ENCODE results near the gene GALNT14.

Gene GALNT14

DNA sequence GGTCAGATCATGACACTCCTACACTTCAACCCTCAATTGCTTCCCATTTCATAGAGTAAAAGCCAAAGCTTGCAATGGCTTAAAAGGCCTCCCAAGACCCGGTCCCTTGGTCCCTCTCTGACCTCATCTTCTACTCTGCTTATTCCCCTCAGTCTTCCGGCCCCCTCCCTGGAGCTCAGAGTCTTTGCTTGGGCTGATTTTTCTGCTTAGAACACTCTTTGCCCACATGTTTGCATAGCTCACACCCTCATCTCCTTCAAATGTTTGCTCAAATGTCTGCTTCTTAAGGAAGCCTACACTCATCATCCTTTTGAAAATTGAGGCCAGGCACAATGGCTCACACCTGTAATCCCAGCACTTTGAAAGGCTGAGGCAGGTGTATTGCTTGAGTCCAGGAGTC is 265.4 kb downstream of the GALNT14 start:
- Histone ChIP-seq H3K23ac (ENCODE audit: low read length) (no peak overlapping the region), H2BK5ac (ENCODE audit: low read length) (no peak overlapping the region), H2AK5ac (ENCODE audit: low read length) (no peak overlapping the region), H4K5ac (ENCODE audit: low read length) (no peak overlapping the region), H3K79me1 (ENCODE audit: low read length) (no peaks in the 10 kb centered on the region), H3K27ac (ENCODE audit: low read depth, low read length) (no peak overlapping the region), H3K27me3 (ENCODE audit: insufficient read depth, low read length, poor library complexity) (no peaks in the 10 kb centered on the region), H3K4me1 (ENCODE audit: control insufficient read depth, low read depth, low read length) (no peaks in the 10 kb centered on the region), H3K4me2 (ENCODE audit: low read length) (no peak overlapping the region), H3K9ac (ENCODE audit: low read length) (no peak overlapping the region), H3K36me3 (ENCODE audit: control insufficient read depth, insufficient read depth, low read length) (no peaks in the 10 kb centered on the region), H4K8ac (ENCODE audit: low read depth, low read length) (no peak overlapping the region), H2BK15ac (replicated peaks; ENCODE audit: low read depth) (no peak overlapping the region), H3K4me3 (ENCODE audit: low read length) (no peak overlapping the region), H3K4ac (ENCODE audit: low read depth, low read length) (no peak overlapping the region), H3K18ac (ENCODE audit: low read length) (no peak overlapping the region), H2BK120ac (ENCODE audit: low read depth, low read length) (no peak overlapping the region), H3K56ac (ENCODE audit: low read length) (no peak overlapping the region), H3K79me2 (ENCODE audit: control insufficient read depth, insufficient read depth, low read length) (no peaks in the 10 kb centered on the region)
- DNase-seq, result no peak
- WGBS (ENCODE audit: extremely low coverage, insufficient coverage, low lambda C conversion rate), result no CpG with 5 or more reads among the region's 2 CpGs

DNA sequence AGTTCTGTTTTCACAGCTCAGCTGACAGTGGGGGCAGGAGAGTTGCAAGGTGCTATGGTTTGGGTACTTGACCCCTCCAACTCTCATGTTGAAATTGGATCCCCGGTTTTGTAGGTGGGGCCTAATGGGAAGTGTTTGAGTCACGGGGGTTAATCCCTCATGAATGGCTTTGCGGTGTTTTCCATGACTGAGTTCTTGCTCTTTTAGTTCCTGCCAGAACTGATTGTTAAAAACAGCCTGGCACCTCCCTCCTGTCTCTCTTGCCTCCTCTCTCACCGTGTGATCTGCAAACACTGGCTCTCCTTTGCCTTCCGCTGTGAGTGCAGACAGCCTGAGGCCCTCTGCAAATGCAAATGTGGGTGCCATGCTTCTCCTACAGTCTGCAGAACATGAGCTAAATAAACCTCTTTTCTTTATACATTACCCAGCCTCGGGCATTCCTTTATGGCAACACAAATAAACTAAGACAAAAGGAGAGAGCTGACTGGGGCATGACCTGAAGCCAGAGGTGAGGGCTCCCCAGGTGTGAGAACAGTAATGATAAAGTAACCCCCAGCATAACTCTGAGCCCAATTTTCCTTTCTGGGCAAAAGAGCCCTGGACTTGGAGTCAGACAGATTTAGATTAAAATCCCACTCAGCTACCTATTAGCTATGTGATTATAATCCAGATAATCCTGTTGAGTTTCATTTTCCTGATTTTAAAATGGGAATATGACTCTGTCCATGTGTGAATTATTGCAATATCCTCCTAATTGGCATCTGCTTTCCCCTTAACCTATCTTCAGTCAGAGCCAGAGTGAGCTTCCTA is 266.1 kb downstream of the GALNT14 start:
- no peak overlapping the region for H4K5ac ChIP-seq (ENCODE audit: low read length)
- H3K4me2 ChIP-seq (ENCODE audit: low read length), result no peak overlapping the region
- H4K8ac ChIP-seq (ENCODE audit: low read depth, low read length), result no peak overlapping the region
- no peak overlapping the region for H2BK5ac ChIP-seq (ENCODE audit: low read length)
- no peaks in the 10 kb centered on the region for H3K36me3 ChIP-seq (ENCODE audit: control insufficient read depth, insufficient read depth, low read length)
- no peak overlapping the region for H2AK5ac ChIP-seq (ENCODE audit: low read length)
- H3K27ac ChIP-seq (ENCODE audit: low read depth, low read length), result no peak overlapping the region
- H3K4me1 ChIP-seq (ENCODE audit: control insufficient read depth, low read depth, low read length), result no peaks in the 10 kb centered on the region
- DNase-seq, result peak; percentile 74
- H3K18ac ChIP-seq (ENCODE audit: low read length), result no peak overlapping the region
- H3K9ac ChIP-seq (ENCODE audit: low read length), result no peak overlapping the region
- no peak overlapping the region for H2BK120ac ChIP-seq (ENCODE audit: low read depth, low read length)
- no peaks in the 10 kb centered on the region for H3K79me1 ChIP-seq (ENCODE audit: low read length)
- no peak overlapping the region for H2BK15ac ChIP-seq (replicated peaks; ENCODE audit: low read depth)
- H3K4ac ChIP-seq (ENCODE audit: low read depth, low read length), result no peak overlapping the region
- no peaks in the 10 kb centered on the region for H3K27me3 ChIP-seq (ENCODE audit: insufficient read depth, low read length, poor library complexity)
- no peaks in the 10 kb centered on the region for H3K79me2 ChIP-seq (ENCODE audit: control insufficient read depth, insufficient read depth, low read length)
- no CpG with 5 or more reads among the region's 6 CpGs for WGBS (ENCODE audit: extremely low coverage, insufficient coverage, low lambda C conversion rate)
- H3K56ac ChIP-seq (ENCODE audit: low read length), result no peak overlapping the region
- no peak overlapping the region for H3K23ac ChIP-seq (ENCODE audit: low read length)
- H3K4me3 ChIP-seq (ENCODE audit: low read length), result no peak overlapping the region

DNA sequence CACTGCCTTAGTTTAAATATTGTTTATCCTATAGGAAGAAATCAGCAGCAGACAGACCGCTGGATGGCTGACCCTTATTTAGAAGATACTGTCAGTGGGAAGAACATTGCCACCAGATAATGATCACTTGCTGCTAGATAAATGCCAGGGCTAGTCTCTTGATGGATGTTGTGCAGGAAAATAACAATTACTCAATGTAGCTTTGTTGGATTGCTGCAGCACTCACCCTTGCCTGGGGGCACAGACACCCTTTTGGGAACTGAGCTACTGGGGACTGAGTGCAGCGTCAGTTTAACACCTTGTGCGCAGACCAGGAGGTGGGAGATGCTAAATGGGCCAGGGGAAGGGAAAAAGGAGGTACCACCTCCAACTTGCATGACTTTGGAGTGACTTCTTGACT is 266.8 kb downstream of the GALNT14 start:
- no peaks in the 10 kb centered on the region for H3K27me3 ChIP-seq (ENCODE audit: insufficient read depth, low read length, poor library complexity)
- H3K4me2 ChIP-seq (ENCODE audit: low read length), result no peak overlapping the region
- no peaks in the 10 kb centered on the region for H3K79me1 ChIP-seq (ENCODE audit: low read length)
- no peaks in the 10 kb centered on the region for H3K79me2 ChIP-seq (ENCODE audit: control insufficient read depth, insufficient read depth, low read length)
- peak; percentile 19 for DNase-seq
- no peak overlapping the region for H4K8ac ChIP-seq (ENCODE audit: low read depth, low read length)
- H2BK15ac ChIP-seq (replicated peaks; ENCODE audit: low read depth), result no peak overlapping the region
- no peak overlapping the region for H3K27ac ChIP-seq (ENCODE audit: low read depth, low read length)
- H2AK5ac ChIP-seq (ENCODE audit: low read length), result no peak overlapping the region
- no CpG with 5 or more reads among the region's 3 CpGs for WGBS (ENCODE audit: extremely low coverage, insufficient coverage, low lambda C conversion rate)
- H2BK5ac ChIP-seq (ENCODE audit: low read length), result no peak overlapping the region
- no peaks in the 10 kb centered on the region for H3K4me1 ChIP-seq (ENCODE audit: control insufficient read depth, low read depth, low read length)
- H3K4me3 ChIP-seq (ENCODE audit: low read length), result no peak overlapping the region
- H3K9ac ChIP-seq (ENCODE audit: low read length), result no peak overlapping the region
- no peak overlapping the region for H3K18ac ChIP-seq (ENCODE audit: low read length)
- H4K5ac ChIP-seq (ENCODE audit: low read length), result no peak overlapping the region
- H2BK120ac ChIP-seq (ENCODE audit: low read depth, low read length), result no peak overlapping the region
- H3K23ac ChIP-seq (ENCODE audit: low read length), result no peak overlapping the region
- H3K4ac ChIP-seq (ENCODE audit: low read depth, low read length), result no peak overlapping the region
- no peaks in the 10 kb centered on the region for H3K36me3 ChIP-seq (ENCODE audit: control insufficient read depth, insufficient read depth, low read length)
- no peak overlapping the region for H3K56ac ChIP-seq (ENCODE audit: low read length)

DNA sequence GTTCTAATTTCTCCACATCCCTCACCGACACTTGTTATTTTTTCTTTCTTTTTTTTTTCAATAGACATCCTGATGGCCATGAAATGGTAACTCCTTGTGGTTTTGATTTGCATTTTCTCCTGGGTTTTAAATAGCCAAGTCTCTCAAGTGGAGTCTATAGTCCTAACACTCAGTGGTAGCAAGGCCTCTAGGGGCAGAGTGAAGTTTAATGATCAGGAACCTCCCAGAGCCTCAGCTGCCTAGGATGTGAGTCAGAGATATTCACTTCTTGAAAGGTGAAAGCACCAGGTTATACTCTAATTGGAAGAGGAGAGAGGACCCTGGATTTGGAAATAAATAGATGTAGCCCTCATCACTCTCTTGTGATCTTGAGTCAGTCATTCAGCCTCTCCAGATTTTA is 268.3 kb downstream of the GALNT14 start:
- Histone ChIP-seq H3K79me1 (ENCODE audit: low read length) (no peaks in the 10 kb centered on the region), H3K4ac (ENCODE audit: low read depth, low read length) (no peak overlapping the region), H3K79me2 (ENCODE audit: control insufficient read depth, insufficient read depth, low read length) (no peaks in the 10 kb centered on the region), H3K18ac (ENCODE audit: low read length) (no peak overlapping the region), H3K27me3 (ENCODE audit: insufficient read depth, low read length, poor library complexity) (no peaks in the 10 kb centered on the region), H2AK5ac (ENCODE audit: low read length) (no peak overlapping the region), H2BK5ac (ENCODE audit: low read length) (no peak overlapping the region), H4K8ac (ENCODE audit: low read depth, low read length) (no peak overlapping the region), H3K4me2 (ENCODE audit: low read length) (no peak overlapping the region), H3K27ac (ENCODE audit: low read depth, low read length) (no peak overlapping the region), H3K4me3 (ENCODE audit: low read length) (no peak overlapping the region), H2BK120ac (ENCODE audit: low read depth, low read length) (no peak overlapping the region), H3K9ac (ENCODE audit: low read length) (no peak overlapping the region), H3K4me1 (ENCODE audit: control insufficient read depth, low read depth, low read length) (no peaks in the 10 kb centered on the region), H3K23ac (ENCODE audit: low read length) (no peak overlapping the region), H3K36me3 (ENCODE audit: control insufficient read depth, insufficient read depth, low read length) (no peaks in the 10 kb centered on the region), H2BK15ac (replicated peaks; ENCODE audit: low read depth) (no peak overlapping the region), H3K56ac (ENCODE audit: low read length) (no peak overlapping the region), H4K5ac (ENCODE audit: low read length) (no peak overlapping the region)
- DNase-seq, result peak; percentile 50
- WGBS (ENCODE audit: extremely low coverage, insufficient coverage, low lambda C conversion rate), result no CpG with 5 or more reads among the region's 1 CpG

DNA sequence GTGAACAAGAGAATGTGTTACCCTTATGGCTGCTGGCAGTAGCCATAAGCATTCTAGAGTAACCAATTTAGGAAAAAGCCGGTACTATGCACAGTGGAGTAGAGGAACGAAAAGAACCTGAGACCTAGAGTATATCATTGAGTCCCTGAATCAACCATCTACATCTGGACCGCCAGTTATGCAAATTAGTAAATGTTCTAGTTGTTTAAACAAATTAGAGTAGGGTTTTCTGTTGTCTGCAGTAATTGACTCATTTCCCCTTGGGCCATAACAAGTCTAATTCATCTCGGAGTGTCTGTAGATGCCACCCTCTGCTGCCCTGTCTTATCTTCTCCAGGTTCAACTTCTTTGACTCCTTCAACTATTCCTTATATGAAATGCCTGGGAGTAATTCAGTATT is 270.9 kb downstream of the GALNT14 start:
- no peak overlapping the region for H3K4me2 ChIP-seq (ENCODE audit: low read length)
- no peak overlapping the region for H3K27ac ChIP-seq (ENCODE audit: low read depth, low read length)
- H3K27me3 ChIP-seq (ENCODE audit: insufficient read depth, low read length, poor library complexity), result no peaks in the 10 kb centered on the region
- WGBS (ENCODE audit: extremely low coverage, insufficient coverage, low lambda C conversion rate), result no CpG with 5 or more reads among the region's 4 CpGs
- H3K4me1 ChIP-seq (ENCODE audit: control insufficient read depth, low read depth, low read length), result no peaks in the 10 kb centered on the region
- H3K36me3 ChIP-seq (ENCODE audit: control insufficient read depth, insufficient read depth, low read length), result no peaks in the 10 kb centered on the region
- H3K4me3 ChIP-seq (ENCODE audit: low read length), result no peak overlapping the region
- H3K56ac ChIP-seq (ENCODE audit: low read length), result no peak overlapping the region
- no peak overlapping the region for H2AK5ac ChIP-seq (ENCODE audit: low read length)
- H4K8ac ChIP-seq (ENCODE audit: low read depth, low read length), result no peak overlapping the region
- no peak overlapping the region for H2BK120ac ChIP-seq (ENCODE audit: low read depth, low read length)
- H4K5ac ChIP-seq (ENCODE audit: low read length), result no peak overlapping the region
- H3K23ac ChIP-seq (ENCODE audit: low read length), result no peak overlapping the region
- H3K18ac ChIP-seq (ENCODE audit: low read length), result no peak overlapping the region
- no peaks in the 10 kb centered on the region for H3K79me2 ChIP-seq (ENCODE audit: control insufficient read depth, insufficient read depth, low read length)
- no peak overlapping the region for H2BK5ac ChIP-seq (ENCODE audit: low read length)
- DNase-seq, result no peak
- no peak overlapping the region for H3K9ac ChIP-seq (ENCODE audit: low read length)
- no peaks in the 10 kb centered on the region for H3K79me1 ChIP-seq (ENCODE audit: low read length)
- H2BK15ac ChIP-seq (replicated peaks; ENCODE audit: low read depth), result no peak overlapping the region
- no peak overlapping the region for H3K4ac ChIP-seq (ENCODE audit: low read depth, low read length)

DNA sequence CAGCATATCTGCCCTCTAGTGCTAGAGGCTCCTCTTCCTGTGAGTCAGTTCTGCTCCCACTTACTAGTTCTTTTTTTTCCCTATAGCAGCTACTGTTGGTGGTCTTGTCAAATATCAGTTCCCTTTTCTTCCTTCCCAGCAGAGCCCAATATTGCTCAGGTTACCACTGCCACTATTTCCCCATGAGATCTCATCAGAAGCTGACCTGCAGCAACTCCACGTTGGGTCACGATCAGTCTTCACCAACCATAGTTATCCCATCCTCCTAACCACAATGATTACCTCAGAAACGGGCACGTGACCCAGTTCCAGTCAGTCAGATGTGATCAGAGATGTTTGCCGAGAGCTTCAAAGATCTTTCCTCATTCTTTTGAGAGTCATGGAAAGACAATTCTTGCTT is 271.3 kb downstream of the GALNT14 start:
- H3K79me2 ChIP-seq (ENCODE audit: control insufficient read depth, insufficient read depth, low read length), result no peaks in the 10 kb centered on the region
- no peak overlapping the region for H2AK5ac ChIP-seq (ENCODE audit: low read length)
- no peak overlapping the region for H3K4me3 ChIP-seq (ENCODE audit: low read length)
- H3K79me1 ChIP-seq (ENCODE audit: low read length), result no peaks in the 10 kb centered on the region
- WGBS (ENCODE audit: extremely low coverage, insufficient coverage, low lambda C conversion rate), result no CpG with 5 or more reads among the region's 5 CpGs
- no peak overlapping the region for H2BK15ac ChIP-seq (replicated peaks; ENCODE audit: low read depth)
- no peak overlapping the region for H2BK5ac ChIP-seq (ENCODE audit: low read length)
- H2BK120ac ChIP-seq (ENCODE audit: low read depth, low read length), result no peak overlapping the region
- H4K8ac ChIP-seq (ENCODE audit: low read depth, low read length), result no peak overlapping the region
- H3K36me3 ChIP-seq (ENCODE audit: control insufficient read depth, insufficient read depth, low read length), result no peaks in the 10 kb centered on the region
- no peak overlapping the region for H3K4ac ChIP-seq (ENCODE audit: low read depth, low read length)
- no peak overlapping the region for H4K5ac ChIP-seq (ENCODE audit: low read length)
- H3K27ac ChIP-seq (ENCODE audit: low read depth, low read length), result no peak overlapping the region
- no peak overlapping the region for H3K23ac ChIP-seq (ENCODE audit: low read length)
- no peak overlapping the region for H3K9ac ChIP-seq (ENCODE audit: low read length)
- no peaks in the 10 kb centered on the region for H3K27me3 ChIP-seq (ENCODE audit: insufficient read depth, low read length, poor library complexity)
- H3K56ac ChIP-seq (ENCODE audit: low read length), result no peak overlapping the region
- no peak for DNase-seq
- no peak overlapping the region for H3K18ac ChIP-seq (ENCODE audit: low read length)
- H3K4me1 ChIP-seq (ENCODE audit: control insufficient read depth, low read depth, low read length), result no peaks in the 10 kb centered on the region
- no peak overlapping the region for H3K4me2 ChIP-seq (ENCODE audit: low read length)

Measured in mesendoderm (in vitro differentiated cells).